GM12878 (cell line): ENCODE results near the gene UGT8. TPM values are rescaled to one million over a fixed set of nuclear protein-coding genes. Genes with fewer than 3 reads are reported as not detected.
"Not testable (repeated sequence)": the region's sequence is repeated elsewhere in the genome, so short reads cannot be mapped to it uniquely, and the experiment has no call there.

Experiments
- ATAC-seq: fragments of 200-7000 bp; cut with Tn5 transposase; 3 replicates; pipeline ENCODE4 v1.9.1; 2020; ENCODE audit warnings: mild to moderate bottlenecking, moderate library complexity
- BruUV-seq: library from RNA; stranded (reverse); fragments of 400-500 nt; replicated peaks from 2 replicates; lab custom pipeline; 2021; lab: Mats Ljungman, UMichigan
- CTCF ChIA-PET: fragments of 300-600 bp; sonication (Branson Sonifier 250); formaldehyde crosslinking; extraction: SDS; loops from one replicate; lab custom pipeline; 2021; ENCODE audit warnings: inconsistent platforms; lab: Yijun Ruan, JAX
- POLR2A ChIA-PET: fragments of 350-600 bp; formaldehyde crosslinking; extraction: SDS; loops from one replicate; lab custom pipeline; 2021; ENCODE audit warnings: inconsistent platforms; lab: Charles Lee
- RAD21 ChIA-PET: fragments of 300-600 bp; sonication (Branson Sonifier 250); formaldehyde crosslinking; loops from one replicate; lab custom pipeline; 2023; ENCODE audit warnings: antibody characterized with exemption; ENCODE audit not compliant: unreplicated experiment; lab: Charles Lee
- SMC1A ChIA-PET: fragments of 300-600 bp; sonication (Branson Sonifier 250); formaldehyde crosslinking; loops from one replicate; lab custom pipeline; 2023; ENCODE audit not compliant: unreplicated experiment, uncharacterized antibody; lab: Charles Lee
- DNase-seq: peaks from one replicate; pipeline ENCODE4 v3.0.0-alpha.2; 2011; ENCODE audit warnings: low read depth, low spot score
- FAIRE-seq: peaks from 3 replicates; lab custom pipeline; 2011; peaks lifted over from hg19 to GRCh38; lab: Jason Lieb, UNC
- H2AFZ ChIP-seq: 2 replicates; pipeline ENCODE4 v1.6.0; 2011; ENCODE audit warnings: low read depth, low read length, control low read depth; ENCODE audit not compliant: control insufficient read depth
- H3K27ac ChIP-seq: 2 replicates; pipeline ENCODE4 v1.5.1; 2011; ENCODE audit warnings: control low read depth; ENCODE audit not compliant: control insufficient read depth, insufficient read depth
- H3K27me3 ChIP-seq, 2 experiments: replicated peaks in 1 of 2; 2 replicates each; pipeline versions ENCODE4 v1.6.0 to v1.6.1; 2011; ENCODE audit warnings: low read length in 1 of 2; ENCODE audit not compliant: control insufficient read depth in 2 of 2, insufficient read depth in 2 of 2
- H3K36me3 ChIP-seq, 2 experiments: 2 replicates each; pipeline ENCODE4 v1.5.1; 2011; ENCODE audit warnings: low read length in 1 of 2; ENCODE audit not compliant: control insufficient read depth in 2 of 2, insufficient read depth in 2 of 2
- H3K4me1 ChIP-seq: 2 replicates; pipeline ENCODE4 v1.6.1; 2011; ENCODE audit warnings: mild to moderate bottlenecking, low read length, moderate library complexity, mixed read lengths; ENCODE audit not compliant: control insufficient read depth, insufficient read depth
- H3K4me2 ChIP-seq: 2 replicates; pipeline ENCODE4 v1.6.0; 2011; ENCODE audit warnings: control low read depth; ENCODE audit not compliant: control insufficient read depth, insufficient read depth
- H3K4me3 ChIP-seq: fragments of 200-600 bp; sonication (generic); 2 replicates; pipeline ENCODE4 v1.5.1; 2016
- H3K79me2 ChIP-seq: 2 replicates; pipeline ENCODE4 v1.6.0; 2011; ENCODE audit warnings: low read length; ENCODE audit not compliant: control insufficient read depth, insufficient read depth
- H3K9ac ChIP-seq: 2 replicates; pipeline ENCODE4 v1.8.0; 2011; ENCODE audit warnings: low read length, control low read depth, mixed read lengths; ENCODE audit not compliant: control insufficient read depth, insufficient read depth
- H3K9me3 ChIP-seq: replicated peaks from 3 replicates; pipeline ENCODE4 v1.5.1; 2011; ENCODE audit warnings: mild to moderate bottlenecking, low read length; ENCODE audit not compliant: control insufficient read depth, insufficient read depth
- H4K20me1 ChIP-seq: 2 replicates; pipeline ENCODE4 v1.6.0; 2011; ENCODE audit not compliant: control insufficient read depth, insufficient read depth
- BRCA1 ChIP-seq: IDR thresholded peaks from 2 replicates; pipeline ENCODE4 v1.6.1; 2011; ENCODE audit warnings: low read depth, low read length, improper control_type of control experiment
- CREM ChIP-seq: IDR thresholded peaks from 2 replicates; pipeline ENCODE4 v1.6.1; 2014; ENCODE audit warnings: antibody characterized with exemption, low read depth
- NBN ChIP-seq: fragments of 450-650 bp; IDR thresholded peaks from 2 replicates; pipeline ENCODE4 v1.6.1; 2016
- NR2C1 ChIP-seq: fragments of 450-650 bp; IDR thresholded peaks from 2 replicates; pipeline ENCODE4 v1.6.1; 2017; ENCODE audit warnings: antibody characterized with exemption, mild to moderate bottlenecking, moderate library complexity
- SUPT20H ChIP-seq: IDR thresholded peaks from 2 replicates; pipeline ENCODE4 v1.6.1; 2011; ENCODE audit warnings: low read depth, mild to moderate bottlenecking, low read length, moderate library complexity, borderline replicate concordance; ENCODE audit not compliant: control insufficient read depth
- SUZ12 ChIP-seq: fragments of 200-600 bp; sonication (generic); IDR thresholded peaks from one replicate; pipeline ENCODE4 v1.6.1; 2018; ENCODE audit warnings: antibody characterized with exemption, mild to moderate bottlenecking; ENCODE audit not compliant: unreplicated experiment
- WGBS: methylation state at CpG from one replicate; pipeline ENCODE4 v1.1.6; 2016; ENCODE audit warnings: low lambda C conversion rate; ENCODE audit not compliant: insufficient replicate concordance, insufficient coverage; ENCODE audit errors: missing lambda C conversion rate; 5-methylcytosine and 5-hydroxymethylcytosine counted together
- in situ Hi-C: fragments of 300-500 bp; cut with MboI; formaldehyde crosslinking; loops from 9 replicates; pipeline ENCODE4 v1.14.3; 2018; ENCODE audit warnings: mixed read lengths
- intact Hi-C: fragments of 100-400 bp; cut with micrococcal nuclease; formaldehyde crosslinking; loops from one replicate; pipeline ENCODE4 v1.14.2; 2022; ENCODE audit not compliant: unreplicated experiment
- polyA plus RNA-seq, 11 experiments: library from polyadenylated mRNA; depleted of rRNA in 4 of 11; unstranded in 6 of 11; stranded (reverse) in 5 of 11; fragments of >200 nt; fragmentation: Nextera tagmentation in 4 of 11; fragmentation: Illumina TruSeq in 1 of 11; extraction: Ambion mirVana in 4 of 11; extraction: Trizol in 1 of 11; gene quantifications; 1 replicate in 1 of 11; 2 replicates in 10 of 11; pipeline versions ENCODE4 v1.2.1 to v1.2.3, GENCODE V29; 2011 to 2016; ENCODE audit warnings: inconsistent platforms in 2 of 11, missing spikeins in 2 of 11, low read depth in 1 of 11
- total RNA-seq, 4 experiments: library from RNA; depleted of rRNA in 3 of 4; stranded (reverse); fragments of >200 nt in 3 of 4; fragmentation: Illumina TruSeq in 1 of 4; extraction: Trizol in 1 of 4; gene quantifications; 2 replicates each; pipeline versions ENCODE4 v1.2.1 to v1.2.3, GENCODE V29; 2013 to 2021
- TF ChIP-seq, protein P1 (sequence below): fragments of 450-650 bp; IDR thresholded peaks from 2 replicates; pipeline ENCODE4 v1.6.1; 2017; ENCODE audit warnings: antibody characterized with exemption, mild to moderate bottlenecking, moderate library complexity

UGT8 gene
- total and polyA plus RNA-seq, 10 of the 15 experiments (the other 5 are each of a cell fraction or from before 2014, with no cell fraction given): 0.16 to 1.1 (median 0.49) TPM

- no peaks in the 10 kb centered on the region for H4K20me1 ChIP-seq
- no peaks in the 10 kb centered on the region for H3K79me2 ChIP-seq
- SMC1A ChIA-PET: no interaction called here
- H3K27ac ChIP-seq: no peak overlapping the region
- in situ Hi-C loops: no loop called here
- H3K27me3 ChIP-seq: no peaks in the 10 kb centered on the region
- FAIRE-seq: no peak
- no peaks in the 10 kb centered on the region for H3K36me3 ChIP-seq
- no peak overlapping the region for H3K4me3 ChIP-seq
- POLR2A ChIA-PET: no interaction called here
- BruUV-seq: no TSS peak
- no peak overlapping the region for H2AFZ ChIP-seq
- intact Hi-C loops: no loop called here
- no peak overlapping the region for H3K4me2 ChIP-seq
- CTCF ChIA-PET: no interaction called here
- no peak for ATAC-seq
- no peaks in the 10 kb centered on the region for H3K9me3 ChIP-seq
- no peak overlapping the region for H3K9ac ChIP-seq
- DNase-seq: no peak
- RAD21 ChIA-PET: no interaction called here
- no peaks in the 10 kb centered on the region for H3K4me1 ChIP-seq
- WGBS: 76% methylated on average over 1 of the region's 1 CpG
- TF ChIP-seq SUZ12 (no peak), NR2C1 (no peak), NBN (no peak)
- TF ChIP-seq, protein P1, sequence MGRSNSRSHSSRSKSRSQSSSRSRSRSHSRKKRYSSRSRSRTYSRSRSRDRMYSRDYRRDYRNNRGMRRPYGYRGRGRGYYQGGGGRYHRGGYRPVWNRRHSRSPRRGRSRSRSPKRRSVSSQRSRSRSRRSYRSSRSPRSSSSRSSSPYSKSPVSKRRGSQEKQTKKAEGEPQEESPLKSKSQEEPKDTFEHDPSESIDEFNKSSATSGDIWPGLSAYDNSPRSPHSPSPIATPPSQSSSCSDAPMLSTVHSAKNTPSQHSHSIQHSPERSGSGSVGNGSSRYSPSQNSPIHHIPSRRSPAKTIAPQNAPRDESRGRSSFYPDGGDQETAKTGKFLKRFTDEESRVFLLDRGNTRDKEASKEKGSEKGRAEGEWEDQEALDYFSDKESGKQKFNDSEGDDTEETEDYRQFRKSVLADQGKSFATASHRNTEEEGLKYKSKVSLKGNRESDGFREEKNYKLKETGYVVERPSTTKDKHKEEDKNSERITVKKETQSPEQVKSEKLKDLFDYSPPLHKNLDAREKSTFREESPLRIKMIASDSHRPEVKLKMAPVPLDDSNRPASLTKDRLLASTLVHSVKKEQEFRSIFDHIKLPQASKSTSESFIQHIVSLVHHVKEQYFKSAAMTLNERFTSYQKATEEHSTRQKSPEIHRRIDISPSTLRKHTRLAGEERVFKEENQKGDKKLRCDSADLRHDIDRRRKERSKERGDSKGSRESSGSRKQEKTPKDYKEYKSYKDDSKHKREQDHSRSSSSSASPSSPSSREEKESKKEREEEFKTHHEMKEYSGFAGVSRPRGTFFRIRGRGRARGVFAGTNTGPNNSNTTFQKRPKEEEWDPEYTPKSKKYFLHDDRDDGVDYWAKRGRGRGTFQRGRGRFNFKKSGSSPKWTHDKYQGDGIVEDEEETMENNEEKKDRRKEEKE: no peak
- TF ChIP-seq, all 136 proteins: peak for 0
Measured at GRCh38 chr4:114582621-114583020, 16.0 kb upstream of the UGT8 start.

GRCh38 chr4:114588305-114588704 is 10.3 kb upstream of the UGT8 start:
- Histone ChIP-seq H3K9ac (no peak overlapping the region), H4K20me1 (no peaks in the 10 kb centered on the region), H3K27ac (no peak overlapping the region), H3K9me3 (no peaks in the 10 kb centered on the region), H3K36me3 (no peaks in the 10 kb centered on the region), H2AFZ (no peak overlapping the region), H3K79me2 (no peaks in the 10 kb centered on the region), H3K4me1 (no peaks in the 10 kb centered on the region), H3K27me3 (no peaks in the 10 kb centered on the region; a peak in 1 of 4 replicates), H3K4me2 (no peak overlapping the region), H3K4me3 (no peak overlapping the region)
- intact Hi-C loops: no loop called here
- CTCF ChIA-PET: interaction anchor here (1.2 kb wide), 1 partner anchor 71 kb away, joined by 3 read pairs; no protein-coding TSS in a partner anchor
- no peak for DNase-seq
- 81% methylated on average over 6 of the region's 6 CpGs for WGBS
- no TSS peak for BruUV-seq
- no peak for TF ChIP-seq SUPT20H
- TF ChIP-seq BRCA1: no peak
- no peak for TF ChIP-seq CREM
- RAD21 ChIA-PET: no interaction called here
- FAIRE-seq: no peak
- in situ Hi-C loops: no loop called here
- POLR2A ChIA-PET: no interaction called here
- SMC1A ChIA-PET: interaction anchor here (0.6 kb wide), 1 partner anchor 10 kb away, joined by 3 read pairs; no protein-coding TSS in a partner anchor
- ATAC-seq: no peak

DNA sequence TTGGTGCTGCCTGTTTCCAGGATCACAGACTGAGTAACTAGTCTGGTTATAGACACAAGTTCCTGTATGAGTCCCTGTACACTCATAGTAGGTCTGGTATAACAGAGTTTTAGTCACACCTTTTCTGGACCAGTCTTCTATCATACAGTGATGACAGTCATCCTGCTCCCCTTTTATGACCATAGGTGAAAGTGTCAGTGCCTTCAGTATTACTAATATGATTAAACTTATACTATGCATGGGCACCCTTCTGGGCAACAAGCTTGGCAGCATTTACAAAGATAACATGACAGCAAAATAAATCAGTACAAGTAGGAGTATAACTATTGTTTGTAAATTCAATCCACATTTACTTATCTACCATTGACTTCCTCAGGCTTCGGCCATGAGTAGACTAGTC is 8.2 kb upstream of the UGT8 start:
- ATAC-seq, H3K79me2 ChIP-seq, CTCF ChIA-PET, in situ Hi-C loops, H3K4me1 ChIP-seq, H3K4me3 ChIP-seq, FAIRE-seq, H3K4me2 ChIP-seq, H3K36me3 ChIP-seq, DNase-seq, RAD21 ChIA-PET, H3K9ac ChIP-seq, H3K27ac ChIP-seq, SMC1A ChIA-PET, H2AFZ ChIP-seq, H3K9me3 ChIP-seq, POLR2A ChIA-PET, intact Hi-C loops, H3K27me3 ChIP-seq, BruUV-seq, H4K20me1 ChIP-seq: not testable (repeated sequence)
- WGBS: 59% methylated on average over 1 of the region's 1 CpG
